SK-N-MC (cell line): ENCODE results near the gene GCK.

Experiments used
- DNase-seq: peaks from one replicate; pipeline ENCODE4 v3.0.0-alpha.2; 2011; ENCODE audit warnings: low read depth, low spot score
- H3K27ac ChIP-seq: fragments of 200-600 bp; sonication (generic); 2 replicates; pipeline ENCODE4 v1.5.1; 2016; ENCODE audit warnings: mixed run types
- H3K36me3 ChIP-seq: fragments of 200-600 bp; sonication (generic); 2 replicates; pipeline ENCODE4 v1.6.1; 2017; ENCODE audit warnings: antibody characterized with exemption, low read length, mixed read lengths; ENCODE audit not compliant: insufficient read depth
- H3K4me3 ChIP-seq: fragments of 200-600 bp; sonication (generic); 2 replicates; pipeline ENCODE4 v1.5.1; 2016
- H3K9ac ChIP-seq: fragments of 200-600 bp; sonication (generic); 2 replicates; pipeline ENCODE4 v1.8.0; 2017; ENCODE audit warnings: mixed run types, mixed read lengths; ENCODE audit not compliant: insufficient read length
- H3K9me3 ChIP-seq: fragments of 200-600 bp; sonication (generic); 2 replicates; pipeline ENCODE4 v1.6.1; 2017; ENCODE audit warnings: low read depth, mild to moderate bottlenecking, antibody characterized with exemption, low read length, moderate library complexity, mixed read lengths
- EZH2 ChIP-seq: fragments of 200-600 bp; sonication (generic); IDR thresholded peaks from one replicate; pipeline ENCODE4 v1.6.1; 2017; ENCODE audit warnings: antibody characterized with exemption
- FOXP2 ChIP-seq: optimal IDR thresholded peaks from 2 replicates; pipeline ENCODE3; 2011; ENCODE audit warnings: mild to moderate bottlenecking, moderate library complexity; ENCODE audit not compliant: insufficient read depth; ENCODE audit errors: extremely low read length, control extremely low read depth
- POLR2AphosphoS5 ChIP-seq: IDR thresholded peaks from 2 replicates; pipeline ENCODE4 v1.6.1; 2012; ENCODE audit warnings: mild to moderate bottlenecking, low read depth, low read length, borderline replicate concordance

The GCK gene

GRCh38 chr7:44224080-44224973 is 35.1 kb upstream of the GCK start:
- TF ChIP-seq FOXP2, result no peak
- TF ChIP-seq POLR2AphosphoS5, result no peak
- no peak for TF ChIP-seq EZH2
- H3K27ac ChIP-seq, result no peak overlapping the region
- no peak overlapping the region for H3K4me3 ChIP-seq
- no peak for DNase-seq
- H3K9ac ChIP-seq, result no peak overlapping the region
- no peaks in the 10 kb centered on the region for H3K36me3 ChIP-seq
- H3K9me3 ChIP-seq, result no peaks in the 10 kb centered on the region

- H3K9me3 ChIP-seq, result no peaks in the 10 kb centered on the region
- H3K36me3 ChIP-seq, result no peaks in the 10 kb centered on the region
- TF ChIP-seq FOXP2 (no peak), EZH2 (no peak), POLR2AphosphoS5 (no peak)
- no peak for DNase-seq
- no peak overlapping the region for H3K9ac ChIP-seq
- H3K4me3 ChIP-seq, result no peak overlapping the region
- no peak overlapping the region for H3K27ac ChIP-seq
These were observed 34.3 kb upstream of the GCK start for GRCh38 chr7:44223362-44224079.

- no peak for DNase-seq
- no peak overlapping the region for H3K27ac ChIP-seq
- TF ChIP-seq EZH2 (no peak), FOXP2 (no peak), POLR2AphosphoS5 (no peak)
- H3K4me3 ChIP-seq, result no peak overlapping the region
- H3K9me3 ChIP-seq, result no peaks in the 10 kb centered on the region
- H3K9ac ChIP-seq, result no peak overlapping the region
- H3K36me3 ChIP-seq, result no peaks in the 10 kb centered on the region
These were observed 33.6 kb upstream of the GCK start for GRCh38 chr7:44222776-44223261.

GRCh38 chr7:44222074-44222473 is 32.8 kb upstream of the GCK start:
- DNase-seq, result no peak
- TF ChIP-seq FOXP2 (no peak), EZH2 (no peak), POLR2AphosphoS5 (no peak)

GRCh38 chr7:44221231-44221791 is 32.1 kb upstream of the GCK start:
- Histone ChIP-seq H3K9ac (no peak overlapping the region), H3K36me3 (no peaks in the 10 kb centered on the region), H3K9me3 (no peaks in the 10 kb centered on the region), H3K4me3 (no peak overlapping the region), H3K27ac (no peak overlapping the region)
- TF ChIP-seq EZH2 (no peak), FOXP2 (no peak)
- DNase-seq, result no peak

More at GRCh38 chr7:44222074-44222473, 32.8 kb upstream of the GCK start:
- Histone ChIP-seq H3K27ac (no peak overlapping the region), H3K4me3 (no peak overlapping the region), H3K9ac (no peak overlapping the region), H3K36me3 (no peaks in the 10 kb centered on the region), H3K9me3 (no peaks in the 10 kb centered on the region)

GRCh38 chr7:44220358-44221112 is 31.3 kb upstream of the GCK start:
- DNase-seq, result no peak
- no peak for TF ChIP-seq EZH2
- Histone ChIP-seq H3K36me3 (no peaks in the 10 kb centered on the region), H3K9ac (no peak overlapping the region), H3K27ac (no peak overlapping the region), H3K9me3 (no peaks in the 10 kb centered on the region), H3K4me3 (no peak overlapping the region)

- no peak for DNase-seq
- H3K36me3 ChIP-seq, result no peaks in the 10 kb centered on the region
- H3K9ac ChIP-seq, result no peak overlapping the region
- no peak for TF ChIP-seq EZH2
- no peak for TF ChIP-seq POLR2AphosphoS5
- TF ChIP-seq FOXP2, result no peak
- no peak overlapping the region for H3K27ac ChIP-seq
- H3K9me3 ChIP-seq, result no peaks in the 10 kb centered on the region
- H3K4me3 ChIP-seq, result no peak overlapping the region
These were observed 30.8 kb upstream of the GCK start for GRCh38 chr7:44220046-44220357.

GRCh38 chr7:44219371-44220045 is 30.3 kb upstream of the GCK start:
- DNase-seq, result no peak
- H3K27ac ChIP-seq, result no peak overlapping the region

More at GRCh38 chr7:44219371-44220045, 30.3 kb upstream of the GCK start:
- H3K9ac ChIP-seq, result no peak overlapping the region
- H3K4me3 ChIP-seq, result no peak overlapping the region
- no peaks in the 10 kb centered on the region for H3K9me3 ChIP-seq
- no peaks in the 10 kb centered on the region for H3K36me3 ChIP-seq
- TF ChIP-seq FOXP2 (no peak), POLR2AphosphoS5 (no peak), EZH2 (no peak)
